ENCODE results near the gene OTOF.
"Not testable (repeated sequence)": the region's sequence is repeated elsewhere in the genome, so short reads cannot be mapped to it uniquely, and the experiment has no call there.

OTOF gene

GRCh38 chr2:26470601-26471260, 7.2 kb downstream of the OTOF start:
- Histone ChIP-seq H3K36me3 (ENCODE audit: insufficient read depth, low read length) (no peaks in the 10 kb centered on the region), H3K9me3 (ENCODE audit: control insufficient read depth, insufficient read depth, low read length) (no peaks in the 10 kb centered on the region), H3K4me1 (ENCODE audit: insufficient read depth, low read length) (no peaks in the 10 kb centered on the region), H3K9ac (ENCODE audit: low read depth, low read length) (no peak overlapping the region)

GRCh38 chr2:26469955-26470354, 8.0 kb downstream of the OTOF start:
- Histone ChIP-seq H3K9me3 (ENCODE audit: control insufficient read depth, insufficient read depth, low read length) (no peaks in the 10 kb centered on the region), H3K36me3 (ENCODE audit: insufficient read depth, low read length) (no peaks in the 10 kb centered on the region), H3K9ac (ENCODE audit: low read depth, low read length) (no peak overlapping the region), H3K4me1 (ENCODE audit: insufficient read depth, low read length) (no peaks in the 10 kb centered on the region)

GRCh38 chr2:26469092-26469710, 8.7 kb downstream of the OTOF start:
- H3K9ac ChIP-seq (ENCODE audit: low read depth, low read length) = no peak overlapping the region

GRCh38 chr2:26468544-26468943, 9.4 kb downstream of the OTOF start:
- not testable (repeated sequence) for H3K36me3 ChIP-seq (ENCODE audit: insufficient read depth, low read length); H3K9me3 ChIP-seq (ENCODE audit: control insufficient read depth, insufficient read depth, low read length); H3K4me1 ChIP-seq (ENCODE audit: insufficient read depth, low read length); H3K9ac ChIP-seq (ENCODE audit: low read depth, low read length)

More at GRCh38 chr2:26469092-26469710, 8.7 kb downstream of the OTOF start:
- Histone ChIP-seq H3K9me3 (ENCODE audit: control insufficient read depth, insufficient read depth, low read length) (no peaks in the 10 kb centered on the region), H3K4me1 (ENCODE audit: insufficient read depth, low read length) (no peaks in the 10 kb centered on the region), H3K36me3 (ENCODE audit: insufficient read depth, low read length) (no peaks in the 10 kb centered on the region)

- Histone ChIP-seq H3K4me1 (ENCODE audit: insufficient read depth, low read length) (peaks cover 15% of the 10 kb centered on the region; the same call in 1 of the 2 replicates), H3K9me3 (ENCODE audit: control insufficient read depth, insufficient read depth, low read length) (no peaks in the 10 kb centered on the region), H3K9ac (ENCODE audit: low read depth, low read length) (no peak overlapping the region), H3K36me3 (ENCODE audit: insufficient read depth, low read length) (no peaks in the 10 kb centered on the region)
These were observed 11.1 kb downstream of the OTOF start for GRCh38 chr2:26466662-26467310.

- Histone ChIP-seq H3K36me3 (ENCODE audit: insufficient read depth, low read length) (no peaks in the 10 kb centered on the region), H3K4me1 (ENCODE audit: insufficient read depth, low read length) (peaks cover 15% of the 10 kb centered on the region; the same call in 1 of the 2 replicates), H3K9ac (ENCODE audit: low read depth, low read length) (no peak overlapping the region), H3K9me3 (ENCODE audit: control insufficient read depth, insufficient read depth, low read length) (no peaks in the 10 kb centered on the region)
These were observed 11.9 kb downstream of the OTOF start for GRCh38 chr2:26465981-26466471.

GRCh38 chr2:26465266-26465925, 12.5 kb downstream of the OTOF start:
- Histone ChIP-seq H3K9ac (ENCODE audit: low read depth, low read length) (no peak overlapping the region), H3K36me3 (ENCODE audit: insufficient read depth, low read length) (no peaks in the 10 kb centered on the region), H3K9me3 (ENCODE audit: control insufficient read depth, insufficient read depth, low read length) (no peaks in the 10 kb centered on the region), H3K4me1 (ENCODE audit: insufficient read depth, low read length) (peaks cover 15% of the 10 kb centered on the region; the same call in 1 of the 2 replicates)

GRCh38 chr2:26464390-26465265, 13.3 kb downstream of the OTOF start:
- H3K9me3 ChIP-seq (ENCODE audit: control insufficient read depth, insufficient read depth, low read length) = no peaks in the 10 kb centered on the region
- no peaks in the 10 kb centered on the region for H3K36me3 ChIP-seq (ENCODE audit: insufficient read depth, low read length)
- H3K9ac ChIP-seq (ENCODE audit: low read depth, low read length) = no peak overlapping the region
- peaks cover 15% of the 10 kb centered on the region; the same call in 1 of the 2 replicates for H3K4me1 ChIP-seq (ENCODE audit: insufficient read depth, low read length)

- H3K36me3 ChIP-seq (ENCODE audit: insufficient read depth, low read length) = no peaks in the 10 kb centered on the region
- H3K9me3 ChIP-seq (ENCODE audit: control insufficient read depth, insufficient read depth, low read length) = no peaks in the 10 kb centered on the region
- H3K9ac ChIP-seq (ENCODE audit: low read depth, low read length) = no peak overlapping the region
- H3K4me1 ChIP-seq (ENCODE audit: insufficient read depth, low read length) = peaks cover 15% of the 10 kb centered on the region; the same call in 1 of the 2 replicates
These were observed 14.4 kb downstream of the OTOF start for GRCh38 chr2:26463244-26464192.

GRCh38 chr2:26462511-26463243, 15.2 kb downstream of the OTOF start:
- Histone ChIP-seq H3K4me1 (ENCODE audit: insufficient read depth, low read length) (peaks cover 15% of the 10 kb centered on the region; the same call in 1 of the 2 replicates), H3K9me3 (ENCODE audit: control insufficient read depth, insufficient read depth, low read length) (no peaks in the 10 kb centered on the region), H3K36me3 (ENCODE audit: insufficient read depth, low read length) (no peaks in the 10 kb centered on the region), H3K9ac (ENCODE audit: low read depth, low read length) (no peak overlapping the region)

- no peak overlapping the region for H3K9ac ChIP-seq (ENCODE audit: low read depth, low read length)
- no peaks in the 10 kb centered on the region for H3K9me3 ChIP-seq (ENCODE audit: control insufficient read depth, insufficient read depth, low read length)
- H3K36me3 ChIP-seq (ENCODE audit: insufficient read depth, low read length) = no peaks in the 10 kb centered on the region
- H3K4me1 ChIP-seq (ENCODE audit: insufficient read depth, low read length) = peaks cover 15% of the 10 kb centered on the region; the same call in 1 of the 2 replicates
These were observed 15.8 kb downstream of the OTOF start for GRCh38 chr2:26462100-26462499.

- Histone ChIP-seq H3K9me3 (ENCODE audit: control insufficient read depth, insufficient read depth, low read length) (no peaks in the 10 kb centered on the region), H3K4me1 (ENCODE audit: insufficient read depth, low read length) (peaks cover 15% of the 10 kb centered on the region; the same call in 1 of the 2 replicates), H3K9ac (ENCODE audit: low read depth, low read length) (no peak overlapping the region), H3K36me3 (ENCODE audit: insufficient read depth, low read length) (no peaks in the 10 kb centered on the region)
These were observed 16.3 kb downstream of the OTOF start for GRCh38 chr2:26461601-26462023.

All from ES-I3 (cell line).